ENCODE data around the gene PCSK2.
A peak's percentile ranks its signal among the peaks of the same experiment; 100 is the strongest.

- TF ChIP-seq CTCF (conservative IDR thresholded peaks at IDR 0.05): peak; percentile 36; the same call in 1 of the 2 replicates
- no peak for TF ChIP-seq EZH2 (IDR thresholded peaks at IDR 0.05; ENCODE audit: low read depth)
Observed at GRCh38 chr20:17287503-17287902, 60.7 kb downstream of the PCSK2 start.

Measured in PC-9 (cell line).